DMS53 (cell line): Measurements from ENCODE around the gene JAZF1.

Experiments
- DNase-seq: peaks from one replicate; lab custom pipeline; 2025; lab: John Stamatoyannopoulos, UW

The JAZF1 gene

DNA sequence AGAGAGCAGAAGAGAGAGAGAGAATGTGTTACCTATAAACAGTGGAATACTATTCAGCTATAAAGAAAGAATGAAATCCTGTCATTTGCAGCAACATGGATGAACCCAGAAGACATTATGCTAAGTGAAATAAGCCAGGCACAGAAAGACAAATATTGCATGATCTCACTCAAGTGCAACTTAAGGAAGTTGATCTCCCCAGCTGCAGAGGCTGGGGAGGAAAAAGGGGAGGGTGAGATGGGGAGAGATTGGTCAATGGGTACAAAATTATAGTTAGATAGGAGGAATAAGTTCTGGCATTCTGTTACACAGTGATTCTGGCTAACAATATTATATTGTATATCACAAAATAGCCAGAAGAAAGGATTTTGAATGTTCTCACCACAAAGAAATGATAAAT is 11.2 kb upstream of the JAZF1 start:
- DNase-seq = peak; percentile 51

DNA sequence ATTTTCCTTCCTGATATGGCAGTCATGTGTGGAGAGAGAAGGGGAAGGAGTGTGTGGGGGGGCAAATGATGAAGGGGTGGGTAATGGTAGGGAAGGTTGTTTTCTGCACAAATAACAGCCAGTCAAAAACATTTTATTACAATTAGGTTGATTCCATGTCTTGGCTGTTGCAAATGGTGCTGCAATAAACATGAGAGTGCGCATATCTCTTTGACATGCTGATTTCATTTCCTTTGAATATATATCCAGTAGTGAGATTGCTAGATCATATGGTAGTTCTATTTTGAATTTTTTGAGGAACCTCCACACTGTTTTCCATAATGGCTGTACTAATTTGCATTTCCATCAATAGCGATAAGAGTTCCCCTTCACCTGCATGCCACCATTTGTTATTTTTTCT is 10.6 kb upstream of the JAZF1 start:
- DNase-seq = no peak

DNA sequence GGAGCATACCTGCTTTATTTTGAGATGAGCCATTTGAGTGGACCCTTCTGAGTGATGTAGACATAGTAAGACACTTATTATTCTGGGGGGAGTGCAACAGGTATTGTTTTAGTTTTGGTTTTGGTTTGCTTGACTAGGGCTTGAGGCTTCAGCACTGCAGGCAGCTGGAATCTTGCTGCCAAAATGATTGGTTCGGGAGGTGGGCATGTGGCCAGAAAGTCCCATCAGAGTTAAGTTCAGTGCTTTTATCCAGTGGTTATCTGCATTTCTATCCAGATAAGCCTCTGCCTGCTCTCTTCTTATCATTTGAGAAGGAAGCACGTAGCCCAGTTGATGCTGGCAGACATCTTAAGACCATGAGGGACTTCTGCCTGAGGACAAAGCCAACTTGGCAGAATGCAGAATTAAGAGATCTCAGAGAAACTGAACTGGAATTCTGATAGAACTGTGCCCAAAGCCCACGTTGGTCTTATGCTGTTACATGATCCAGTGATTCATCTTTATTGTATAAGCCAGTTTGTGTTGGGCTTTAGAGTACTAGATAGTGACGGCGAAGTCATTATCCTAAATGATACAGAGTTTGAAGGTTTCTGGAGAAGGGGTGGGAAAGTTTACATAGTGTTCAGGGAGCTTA is 9.6 kb upstream of the JAZF1 start:
- DNase-seq = no peak

DNA sequence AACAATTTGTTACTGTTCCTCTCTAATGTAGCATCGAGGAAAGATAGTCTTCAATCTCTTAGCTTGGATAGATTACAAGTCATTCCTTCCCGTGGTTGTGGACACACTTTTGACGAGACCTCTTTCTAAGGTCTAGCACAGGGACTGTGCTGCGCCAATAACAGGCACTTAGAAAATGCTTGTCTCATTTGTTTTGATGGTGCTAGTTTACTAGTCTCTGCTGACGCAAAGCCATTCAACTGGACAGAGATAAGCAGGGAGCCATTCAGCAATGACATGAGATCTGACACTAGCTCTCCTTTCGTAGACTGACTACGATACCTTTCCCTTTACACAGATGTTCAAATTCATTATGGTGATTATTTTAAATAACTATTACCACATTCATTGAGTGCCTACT is 6.4 kb upstream of the JAZF1 start:
- no peak for DNase-seq

DNA sequence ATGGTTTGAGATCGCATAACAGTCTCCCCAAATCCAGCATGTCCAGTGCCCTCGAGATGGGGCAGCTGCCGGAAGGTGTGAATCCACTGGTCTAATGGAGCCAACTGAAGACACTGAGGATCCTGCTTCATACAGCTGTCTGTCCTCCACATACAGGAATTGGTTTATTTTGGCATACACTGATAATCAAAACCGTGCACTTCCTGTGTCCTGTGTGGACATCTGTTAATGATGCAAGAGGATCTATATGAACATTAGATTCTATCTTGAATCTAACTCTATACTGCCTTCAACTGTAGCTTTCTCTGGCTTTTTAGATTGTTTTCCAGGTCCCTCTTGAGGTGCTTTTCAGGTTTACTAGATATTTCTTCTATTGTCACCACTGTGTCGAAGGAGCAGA is 3.0 kb upstream of the JAZF1 start:
- DNase-seq = no peak

DNA sequence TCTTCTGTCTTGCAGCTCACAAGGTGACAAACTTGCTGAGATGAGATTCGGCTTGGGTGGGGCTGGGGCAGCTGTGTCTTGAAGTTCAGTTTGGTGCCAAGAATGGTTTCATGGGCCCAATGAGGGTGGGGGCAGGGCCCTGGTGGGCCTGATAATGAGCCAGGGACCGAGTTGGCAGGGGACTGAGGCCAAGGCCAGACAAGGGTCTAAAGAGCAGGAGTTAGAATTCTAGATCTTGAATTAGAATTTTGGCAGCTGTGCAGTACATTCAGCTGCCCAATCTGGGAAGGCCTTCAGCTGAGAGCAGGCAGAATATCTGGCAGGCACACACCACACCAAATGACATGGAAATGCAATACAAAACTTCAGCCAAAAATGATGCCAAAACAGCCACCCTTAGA is 1.5 kb upstream of the JAZF1 start:
- DNase-seq = no peak

DNA sequence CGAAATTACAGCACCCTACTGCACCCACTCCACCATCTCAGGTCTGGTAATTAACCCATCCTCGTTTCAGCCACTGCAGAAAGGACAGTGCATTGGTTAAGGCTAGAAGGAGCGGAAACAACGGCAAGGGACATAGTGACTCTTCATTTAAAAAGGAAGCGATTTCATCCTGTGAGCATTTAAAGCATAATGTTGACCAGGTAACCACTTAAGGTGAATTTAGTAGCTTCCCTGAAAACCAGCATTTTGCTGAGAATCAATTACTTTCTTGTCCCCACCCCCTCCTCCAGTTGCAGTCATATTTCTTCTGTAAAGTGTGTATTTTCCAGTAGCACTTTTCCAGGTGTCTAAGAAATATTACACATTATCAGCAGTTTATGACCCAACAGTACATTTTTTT is 821 bp upstream of the JAZF1 start:
- peak; percentile 31 for DNase-seq

DNA sequence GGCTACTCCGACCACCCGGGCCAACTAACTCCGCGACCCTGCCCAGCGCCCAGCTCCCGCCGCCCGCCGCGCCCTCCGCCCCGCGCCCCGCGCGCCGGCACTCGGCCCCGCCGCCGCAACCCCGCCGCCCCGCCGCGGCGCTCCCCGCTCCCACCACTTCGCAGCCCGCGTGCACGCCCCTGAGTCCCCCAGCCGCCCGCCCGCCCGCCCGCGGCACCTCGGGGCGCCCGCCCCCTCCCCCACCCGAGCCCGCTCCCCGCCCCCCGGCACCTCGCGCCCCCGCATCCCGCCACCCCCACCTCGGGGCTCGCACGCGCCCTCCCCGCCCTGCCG is 598 bp downstream of the JAZF1 start:
- DNase-seq = peak; percentile 78

DNA sequence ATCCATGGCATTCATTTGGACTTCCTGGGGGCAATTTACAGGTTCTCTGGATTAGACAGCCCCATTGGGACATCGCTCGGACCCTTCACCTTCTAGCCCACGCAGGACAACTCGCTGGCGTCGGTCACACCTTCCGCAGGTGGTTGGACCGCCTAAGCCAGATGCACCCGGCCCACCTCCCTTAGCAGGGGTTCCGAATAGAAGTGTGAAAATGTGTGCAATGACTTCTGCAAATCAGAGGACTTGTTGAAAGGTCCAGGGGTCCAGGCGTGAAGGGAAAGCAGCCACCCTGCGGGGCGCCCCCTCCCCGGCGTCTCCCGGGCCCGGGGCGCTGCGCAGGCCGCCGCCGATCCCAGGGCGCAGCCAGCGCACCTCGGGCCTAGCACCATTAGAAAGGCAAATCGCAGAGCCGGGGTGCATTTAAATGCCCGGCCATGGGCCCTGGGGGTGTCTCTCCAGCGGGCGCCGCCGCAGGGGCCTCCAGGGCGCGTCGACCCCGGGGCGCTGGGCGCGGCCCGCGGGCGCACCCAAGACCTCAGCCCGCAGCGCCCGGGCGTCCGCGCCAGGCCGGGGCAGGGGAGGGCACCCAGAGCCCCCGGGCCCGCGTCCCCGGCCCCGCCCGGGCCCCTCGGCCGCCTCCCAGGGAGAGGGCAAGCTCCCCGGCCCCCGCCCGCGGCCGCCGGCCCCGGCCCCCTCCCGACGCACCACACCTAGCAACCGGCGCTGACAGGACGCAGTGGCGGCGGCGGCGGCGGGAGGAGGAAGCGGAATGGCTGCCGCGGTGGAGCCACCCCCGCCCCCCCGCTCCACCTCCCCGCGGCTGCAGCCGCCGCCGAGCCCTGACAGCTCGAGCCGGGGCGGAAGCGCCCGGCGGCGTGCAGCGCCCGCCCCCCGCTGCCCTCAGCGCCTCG is 1.2 kb downstream of the JAZF1 start:
- DNase-seq = peak; percentile 92

DNA sequence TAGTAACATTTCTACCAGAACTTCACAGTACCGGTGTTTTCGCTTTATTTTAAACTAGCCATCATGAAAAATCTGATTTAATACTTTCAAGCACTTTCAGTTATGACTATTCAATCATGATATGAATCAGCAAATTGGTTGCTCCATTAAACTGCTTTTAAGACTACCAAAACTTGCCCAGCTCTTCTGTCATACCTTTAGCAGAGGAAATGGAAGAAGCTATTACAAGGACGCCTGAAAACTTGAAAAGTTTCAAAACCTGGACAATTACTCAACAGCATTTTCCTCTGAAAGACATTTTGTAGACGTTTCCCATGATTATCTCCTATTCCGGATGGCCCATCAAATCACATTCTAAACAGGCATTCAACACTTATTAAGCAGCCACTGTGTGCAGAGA is 2.0 kb downstream of the JAZF1 start:
- no peak for DNase-seq

DNA sequence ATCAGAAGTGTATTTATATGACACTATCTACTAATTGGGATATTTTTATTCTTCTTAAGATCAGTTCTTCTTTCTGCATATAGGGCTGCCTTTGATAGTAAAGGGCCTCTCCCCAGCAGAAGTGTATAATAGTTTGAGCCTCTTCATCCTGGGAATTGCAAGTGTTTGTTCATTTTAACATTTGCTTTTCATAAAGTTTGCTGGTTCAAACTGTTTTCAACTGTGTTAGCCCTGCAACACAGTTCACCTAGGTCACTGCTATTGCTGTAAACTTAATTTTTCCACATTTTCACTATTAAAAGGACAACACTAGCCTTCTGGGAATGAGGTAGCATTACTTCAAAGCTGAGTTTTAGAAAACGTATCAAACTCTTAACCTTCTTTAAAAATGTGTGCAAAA is 2.8 kb downstream of the JAZF1 start:
- no peak for DNase-seq

DNA sequence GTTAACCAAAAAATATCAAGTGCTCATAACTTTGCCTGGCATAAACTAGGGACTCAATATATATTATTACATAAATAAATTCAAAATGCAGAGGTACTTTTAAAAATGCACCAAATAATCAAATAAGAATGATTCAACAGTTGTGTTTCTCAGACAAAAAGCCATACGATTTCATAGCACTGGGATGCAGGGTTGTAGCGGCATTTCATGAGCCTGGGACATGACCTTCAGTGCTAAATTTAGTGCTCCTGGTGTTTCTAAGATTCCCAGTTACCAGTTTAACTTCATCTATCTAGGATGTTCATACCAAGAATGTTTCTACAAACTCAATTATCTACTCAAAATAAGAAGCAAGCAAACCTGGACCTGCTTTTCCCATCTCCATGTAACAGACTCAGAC is 4.0 kb downstream of the JAZF1 start:
- DNase-seq = no peak

DNA sequence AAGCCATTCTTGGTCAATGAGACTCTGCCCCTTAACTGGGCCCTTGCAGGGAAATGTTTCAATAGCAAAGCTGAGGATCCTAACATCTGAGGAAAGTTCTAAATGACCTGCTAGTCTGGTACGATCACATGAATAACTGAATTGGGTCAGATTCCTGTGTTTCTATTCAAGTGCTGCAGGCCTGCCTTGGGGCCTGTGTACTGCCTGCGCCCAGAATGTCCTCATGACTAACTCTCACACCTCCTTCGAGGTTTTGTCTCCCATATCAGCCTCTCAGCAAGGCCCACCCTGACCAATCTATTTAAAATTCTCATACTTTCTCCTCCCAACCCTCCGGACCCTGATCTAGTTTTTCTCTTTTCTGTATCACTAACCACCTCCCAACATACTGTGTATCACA is 4.4 kb downstream of the JAZF1 start:
- no peak for DNase-seq

DNA sequence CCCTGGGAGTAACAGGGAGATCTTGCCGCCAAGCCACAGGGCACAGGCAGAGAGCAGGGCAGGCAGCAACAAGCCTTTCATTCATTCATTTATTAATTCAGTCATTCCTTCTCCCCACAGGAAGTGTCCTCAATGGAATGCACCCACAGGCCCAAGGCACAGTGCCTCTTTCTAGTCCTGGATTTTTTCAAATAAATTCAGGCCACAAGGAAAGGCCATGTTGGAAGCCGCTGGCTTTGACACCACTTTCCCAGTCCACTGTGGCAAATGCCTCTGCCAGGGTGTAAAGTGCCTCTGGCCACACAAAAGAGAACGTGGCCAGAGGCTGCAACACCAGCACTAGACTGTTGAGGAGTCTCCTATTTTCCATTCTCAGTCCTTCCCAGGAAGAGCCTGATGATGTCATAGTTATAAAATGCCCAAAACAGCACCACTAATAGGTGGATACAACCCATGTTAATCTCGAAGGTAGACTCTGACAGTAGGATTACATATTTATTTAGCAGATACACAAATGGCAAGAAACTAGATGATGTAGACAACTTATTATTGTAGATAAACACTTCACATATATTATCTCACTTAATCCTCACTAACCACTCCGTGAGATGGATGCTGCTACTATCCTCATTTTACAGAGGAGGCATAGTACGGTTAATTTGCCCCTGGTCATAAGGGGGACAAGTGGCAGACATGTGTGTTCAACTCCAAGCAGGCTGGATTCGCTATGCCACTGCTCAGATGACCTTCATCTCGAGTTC is 5.5 kb downstream of the JAZF1 start:
- DNase-seq = no peak

DNA sequence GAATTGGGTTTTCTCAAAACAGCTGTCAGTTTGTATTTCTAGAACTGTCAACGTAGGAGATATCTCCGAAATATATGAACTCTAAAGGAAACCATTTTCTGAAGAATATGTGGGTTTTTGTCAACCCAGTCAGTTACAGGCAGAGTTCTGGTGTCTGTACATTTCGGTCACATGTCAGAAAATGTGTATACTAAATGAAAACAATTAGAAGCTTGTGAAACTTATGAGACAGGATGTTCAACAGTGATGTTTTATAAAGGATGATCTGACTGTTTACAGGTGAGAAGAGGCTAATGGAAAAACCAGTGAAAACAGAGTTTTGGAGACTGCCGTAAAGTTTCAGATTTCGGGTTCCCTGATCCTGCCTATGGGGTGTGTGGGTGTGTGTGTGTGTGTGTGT is 6.2 kb downstream of the JAZF1 start:
- no peak for DNase-seq

DNA sequence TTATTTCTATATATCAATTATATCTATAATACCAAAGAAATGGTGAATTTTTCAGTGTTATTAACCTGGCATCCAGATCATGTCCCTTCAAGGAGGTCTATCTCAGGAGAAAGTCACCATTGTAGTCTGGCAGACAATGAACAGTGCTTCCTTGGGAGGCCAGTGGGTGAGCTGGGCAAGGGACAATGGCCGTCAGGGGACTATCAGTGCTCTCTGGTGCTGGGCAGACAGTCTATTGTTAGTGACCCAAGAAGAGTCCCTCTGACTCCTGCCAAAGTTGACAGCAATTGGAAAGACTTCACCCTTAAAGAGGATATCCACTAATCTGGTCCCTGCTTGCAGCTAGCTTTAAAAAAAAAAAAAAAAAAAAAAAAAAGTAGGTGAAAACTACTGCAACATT is 7.1 kb downstream of the JAZF1 start:
- DNase-seq = no peak

DNA sequence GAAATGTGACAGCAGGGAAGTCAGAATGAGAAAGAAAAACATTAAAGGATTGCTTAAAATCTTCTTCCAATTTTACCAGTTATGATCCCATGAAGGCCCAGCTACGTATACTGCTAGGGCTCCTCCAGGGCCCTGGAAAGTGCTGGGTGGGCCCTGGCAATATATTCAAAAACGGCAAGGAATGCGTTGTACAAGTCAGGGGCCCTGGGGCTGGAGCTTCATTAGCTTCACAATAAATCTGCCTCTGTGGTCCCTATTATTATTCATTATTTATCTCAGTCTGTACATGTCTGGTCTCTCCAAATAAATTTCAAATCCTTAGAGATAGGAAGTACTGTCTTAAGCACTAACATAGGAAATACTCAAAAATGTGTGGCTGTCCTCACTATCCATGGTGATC is 7.6 kb downstream of the JAZF1 start:
- no peak for DNase-seq

DNA sequence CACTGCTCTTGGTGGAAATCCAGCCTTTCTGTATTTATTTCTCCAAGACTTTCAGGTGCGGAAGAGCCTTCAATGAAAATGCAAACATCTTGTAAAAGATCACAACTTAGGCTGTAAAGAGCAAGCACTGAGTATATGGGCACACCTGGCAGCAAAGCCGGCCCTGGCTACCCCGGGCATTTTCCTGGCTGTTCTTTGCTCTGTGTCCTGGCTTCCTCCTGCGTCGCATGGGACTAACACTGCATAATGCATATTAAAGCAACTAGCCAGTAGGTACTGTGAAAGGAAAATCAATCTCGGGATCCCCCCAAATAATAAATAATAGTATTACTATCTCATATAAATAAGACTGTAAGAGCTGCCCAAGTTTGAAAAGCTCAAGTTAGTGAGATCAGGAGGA is 9.9 kb downstream of the JAZF1 start:
- no peak for DNase-seq

DNA sequence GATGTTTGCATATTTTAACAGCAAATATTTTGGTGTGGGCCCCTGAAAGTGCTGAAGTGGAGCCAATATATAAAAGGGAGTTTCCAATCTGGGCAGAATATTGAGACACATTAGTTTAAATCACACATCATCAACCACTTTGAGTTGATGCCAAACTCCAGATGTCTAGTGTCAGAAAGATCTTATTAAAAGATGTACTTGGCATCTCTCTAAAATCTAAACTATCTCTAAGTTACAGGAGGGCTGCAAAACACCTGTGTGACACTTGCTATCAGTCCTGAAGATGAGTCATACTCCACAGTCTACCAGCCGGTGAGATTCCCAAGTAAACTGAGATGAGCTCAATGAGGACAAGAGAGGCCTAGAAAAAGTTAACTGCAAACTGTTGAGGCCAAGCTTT is 11.4 kb downstream of the JAZF1 start:
- DNase-seq = peak; percentile 78

DNA sequence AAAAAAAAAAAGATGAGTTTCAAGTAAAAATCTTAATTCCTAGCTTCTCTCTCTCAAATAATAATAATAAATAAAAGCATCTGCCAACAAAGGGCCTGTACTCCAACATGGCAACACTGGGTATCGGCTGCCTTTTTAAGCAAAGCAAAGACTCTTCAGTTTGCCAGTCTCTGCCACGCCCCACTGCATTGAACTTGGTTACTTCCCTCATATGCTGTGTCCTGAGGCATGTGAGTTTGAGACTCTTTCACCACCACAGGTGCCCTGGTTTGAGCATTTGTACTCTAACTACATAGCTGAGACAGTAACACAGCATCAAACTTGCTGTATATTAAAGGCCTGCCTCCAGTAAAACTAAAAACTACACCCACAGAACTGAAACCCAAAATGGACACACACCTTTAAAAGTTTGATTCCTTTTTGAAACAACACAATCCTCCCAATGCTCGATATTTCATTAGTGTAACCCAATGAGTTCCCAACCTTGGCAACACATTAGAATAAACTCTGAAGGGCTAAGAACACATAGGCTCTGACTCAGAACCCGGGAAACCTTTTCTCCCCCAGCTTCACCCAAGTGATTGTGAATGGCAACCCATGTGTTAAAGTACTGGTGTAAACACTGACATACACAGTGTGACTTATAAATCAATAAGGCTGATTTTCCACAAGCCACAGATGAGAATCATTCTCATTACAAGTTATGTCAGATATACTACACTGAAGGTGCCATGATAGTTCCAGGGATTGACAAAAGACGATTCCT is 12.0 kb downstream of the JAZF1 start:
- DNase-seq = peak; percentile 21

DNA sequence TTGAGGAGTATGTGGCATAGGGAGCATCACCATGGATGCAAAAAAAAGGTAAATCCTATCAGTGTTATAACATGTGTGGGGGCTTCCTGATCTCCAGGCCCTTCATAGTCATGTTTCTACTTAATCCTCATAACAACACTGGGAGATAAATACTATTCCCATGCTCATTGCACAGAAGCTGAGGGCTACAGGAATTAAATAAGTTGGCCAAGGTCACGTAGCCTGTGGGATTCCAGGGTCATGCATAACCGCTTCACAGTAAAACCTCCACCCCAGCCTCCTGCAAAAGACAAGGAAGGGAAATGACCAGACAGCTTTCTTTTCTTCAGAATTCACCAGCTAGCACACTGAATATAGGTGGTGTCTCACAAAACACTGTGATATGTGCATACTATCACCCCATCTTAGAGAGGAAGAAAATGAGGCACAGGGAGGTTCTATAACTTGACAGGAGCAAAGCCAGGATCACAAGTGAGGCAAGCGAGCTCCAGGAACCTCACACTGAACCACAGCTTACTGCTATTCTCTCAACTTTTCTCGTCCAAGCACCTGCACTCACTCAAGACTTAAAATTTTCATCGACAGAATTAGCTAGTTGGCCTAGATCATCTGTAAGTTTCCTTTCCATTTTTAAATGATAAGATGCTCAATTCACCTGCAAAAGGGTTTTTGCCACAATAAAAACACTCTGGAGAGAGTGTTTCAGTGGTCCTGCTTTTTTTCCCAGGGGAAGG is 13.4 kb downstream of the JAZF1 start:
- DNase-seq = no peak
